HCT116 (cell line): ENCODE data around the gene GP2. TPM values are rescaled to one million over a fixed set of nuclear protein-coding genes. Genes with fewer than 3 reads are reported as not detected.

Experiments
- ATAC-seq: fragments of 200-7000 bp; cut with Tn5 transposase; 2 replicates; pipeline ENCODE4 v1.9.1; 2020; ENCODE audit warnings: mild to moderate bottlenecking, moderate library complexity
- BruUV-seq: library from RNA; stranded (reverse); fragments of 400-500 nt; replicated peaks from 2 replicates; lab custom pipeline; 2021; lab: Mats Ljungman, UMichigan
- CTCF ChIA-PET: fragments of 300-600 bp; sonication (Branson Sonifier 250); formaldehyde crosslinking; loops from one replicate; lab custom pipeline; 2021; ENCODE audit warnings: antibody characterized with exemption; lab: Charles Lee
- POLR2A ChIA-PET: fragments of 300-600, 350-600 bp; sonication (Branson Sonifier 250); formaldehyde crosslinking; loops from one replicate; lab custom pipeline; 2021; ENCODE audit warnings: antibody characterized with exemption; lab: Charles Lee
- RAD21 ChIA-PET, 2 experiments: fragments of 300-600 bp; sonication (Branson Sonifier 250); formaldehyde crosslinking; loops; one replicate each; lab custom pipeline; 2023; ENCODE audit warnings: low total read pairs in 2 of 2; ENCODE audit not compliant: uncharacterized antibody in 2 of 2, unreplicated experiment in 2 of 2, low non-redundant PET in 1 of 2; lab: Charles Lee
- DNase-seq: peaks from one replicate; pipeline ENCODE4 v3.0.0-alpha.2; 2010; ENCODE audit warnings: low read depth, low spot score
- H2AFZ ChIP-seq: fragments of 200-600 bp; shearing (Covaris generic), sonication (generic); 2 replicates; pipeline ENCODE4 v1.6.1; 2017; ENCODE audit warnings: low read depth, mixed run types, mixed read lengths, antibody characterized with exemption, low read length; ENCODE audit not compliant: poor library complexity, severe bottlenecking
- H3K27ac ChIP-seq: 2 replicates; pipeline ENCODE4 v1.5.1; 2012; ENCODE audit warnings: low read depth, low read length
- H3K27me3 ChIP-seq: fragments of 200-600 bp; sonication (generic); 2 replicates; pipeline ENCODE4 v1.6.1; 2016; ENCODE audit warnings: mixed run types, low read length, mixed read lengths; ENCODE audit not compliant: insufficient read depth
- H3K36me3 ChIP-seq, 2 experiments: fragments of 200-500 bp in 1 of 2; fragments of 200-600 bp in 1 of 2; sonication (Bioruptor generic) in 1 of 2; sonication (generic) in 1 of 2; 2 replicates each; pipeline versions ENCODE4 v1.5.1 to v1.6.1; 2014 to 2016; ENCODE audit warnings: low read length in 2 of 2, inconsistent platforms in 1 of 2, mixed read lengths in 1 of 2, mixed run types in 1 of 2; ENCODE audit not compliant: insufficient read depth in 2 of 2, control insufficient read depth in 1 of 2
- H3K4me1 ChIP-seq, 2 experiments: fragments of 200-600 bp in 1 of 2; sonication (generic) in 1 of 2; 2 replicates each; pipeline versions ENCODE4 v1.5.1 to v1.6.1; 2012 to 2017; ENCODE audit warnings: low read length in 2 of 2, inconsistent platforms in 1 of 2, mild to moderate bottlenecking in 1 of 2, mixed read lengths in 1 of 2, mixed run types in 1 of 2, moderate library complexity in 1 of 2; ENCODE audit not compliant: insufficient read depth in 2 of 2, control insufficient read depth in 1 of 2
- H3K4me2 ChIP-seq: fragments of 200-600 bp; sonication (generic); 2 replicates; pipeline ENCODE4 v1.6.1; 2017; ENCODE audit warnings: mixed run types, low read length, mixed read lengths
- H3K4me3 ChIP-seq, 2 experiments: fragments of 200-600 bp in 1 of 2; sonication (generic) in 1 of 2; replicated peaks in 1 of 2; 2 replicates each; pipeline ENCODE4 v1.5.1; 2011 to 2016; ENCODE audit warnings: low read length in 2 of 2, control low read depth in 1 of 2, low read depth in 1 of 2, mild to moderate bottlenecking in 1 of 2, mixed read lengths in 1 of 2, mixed run types in 1 of 2
- H3K79me2 ChIP-seq: fragments of 200-600 bp; sonication (generic); 2 replicates; pipeline ENCODE4 v1.6.1; 2017; ENCODE audit warnings: mild to moderate bottlenecking, mixed run types, low read length, moderate library complexity, mixed read lengths; ENCODE audit not compliant: insufficient read depth
- H3K9ac ChIP-seq: fragments of 200-600 bp; sonication (generic); 2 replicates; pipeline ENCODE4 v1.6.1; 2016; ENCODE audit warnings: low read length, mixed read lengths
- H3K9me2 ChIP-seq: fragments of 200-600 bp; sonication (generic), shearing (Covaris generic); 2 replicates; pipeline ENCODE4 v1.6.1; 2017; ENCODE audit warnings: mixed run types, mild to moderate bottlenecking, moderate library complexity; ENCODE audit not compliant: insufficient read depth
- H3K9me3 ChIP-seq, 2 experiments: fragments of 200-500 bp in 1 of 2; fragments of 200-600 bp in 1 of 2; sonication (Bioruptor generic) in 1 of 2; sonication (generic) in 1 of 2; 2 replicates each; pipeline ENCODE4 v1.6.1; 2014 to 2017; ENCODE audit warnings: low read length in 2 of 2, mixed read lengths in 2 of 2, inconsistent platforms in 1 of 2, low read depth in 1 of 2, mild to moderate bottlenecking in 1 of 2, mixed run types in 1 of 2, moderate library complexity in 1 of 2; ENCODE audit not compliant: control insufficient read depth in 1 of 2, insufficient read depth in 1 of 2
- H4K20me1 ChIP-seq: fragments of 200-600 bp; sonication (generic), shearing (Covaris generic); 2 replicates; pipeline ENCODE4 v1.6.1; 2017; ENCODE audit warnings: mixed run types, mild to moderate bottlenecking, moderate library complexity; ENCODE audit not compliant: insufficient read depth
- ATF3 ChIP-seq: IDR thresholded peaks from 2 replicates; pipeline ENCODE4 v1.6.1; 2012
- CBX3 ChIP-seq: IDR thresholded peaks from 2 replicates; pipeline ENCODE4 v1.6.1; 2012; ENCODE audit warnings: low read depth
- CEBPB ChIP-seq: IDR thresholded peaks from 2 replicates; pipeline ENCODE4 v1.6.1; 2012; ENCODE audit warnings: low read depth
- ELF1 ChIP-seq: IDR thresholded peaks from 2 replicates; pipeline ENCODE4 v1.6.1; 2012; ENCODE audit warnings: low read depth, borderline replicate concordance
- JUND ChIP-seq: IDR thresholded peaks from 2 replicates; pipeline ENCODE4 v1.6.1; 2012
- MAX ChIP-seq: IDR thresholded peaks from 2 replicates; pipeline ENCODE4 v1.6.1; 2012
- POLR2A ChIP-seq: IDR thresholded peaks from 2 replicates; pipeline ENCODE4 v1.7.0; 2011; ENCODE audit warnings: borderline replicate concordance; ENCODE audit not compliant: insufficient read depth, insufficient read length; ENCODE audit errors: extremely low read depth
- POLR2AphosphoS5 ChIP-seq: IDR thresholded peaks from 2 replicates; pipeline ENCODE4 v1.6.1; 2011; ENCODE audit warnings: mild to moderate bottlenecking, low read depth, low read length, moderate library complexity
- RAD21 ChIP-seq: IDR thresholded peaks from 2 replicates; pipeline ENCODE4 v1.6.1; 2012; ENCODE audit warnings: low read depth, mild to moderate bottlenecking
- SIN3A ChIP-seq: IDR thresholded peaks from 2 replicates; pipeline ENCODE4 v1.6.1; 2012; ENCODE audit warnings: low read depth
- SP1 ChIP-seq: IDR thresholded peaks from 2 replicates; pipeline ENCODE4 v1.6.1; 2012; ENCODE audit warnings: low read depth
- SRF ChIP-seq: IDR thresholded peaks from 2 replicates; pipeline ENCODE4 v1.6.1; 2012; ENCODE audit warnings: low read depth
- TCF7L2 ChIP-seq: IDR thresholded peaks from 2 replicates; pipeline ENCODE4 v1.7.0; 2011; ENCODE audit warnings: borderline replicate concordance, inconsistent platforms; ENCODE audit not compliant: insufficient read depth, insufficient read length; ENCODE audit errors: extremely low read depth
- YY1 ChIP-seq: IDR thresholded peaks from 2 replicates; pipeline ENCODE4 v1.6.1; 2011; ENCODE audit warnings: low read length, low read depth, moderate library complexity, mild to moderate bottlenecking; ENCODE audit not compliant: insufficient replicate concordance; ENCODE audit errors: extremely low read depth
- ZBTB33 ChIP-seq: IDR thresholded peaks from 2 replicates; pipeline ENCODE4 v1.6.1; 2011; ENCODE audit warnings: mild to moderate bottlenecking, low read length, moderate library complexity; ENCODE audit not compliant: insufficient replicate concordance; ENCODE audit errors: extremely low read depth
- ZNF274 ChIP-seq: fragments of 200-500 bp; sonication (Bioruptor generic); IDR thresholded peaks from 2 replicates; pipeline ENCODE4 v1.6.1; 2014; ENCODE audit warnings: mild to moderate bottlenecking, low read depth, low read length, inconsistent platforms
- intact Hi-C: fragments of 100-400 bp; cut with micrococcal nuclease; formaldehyde crosslinking; loops from 2 replicates; pipeline ENCODE4 v1.10.0; 2022
- total RNA-seq: library from RNA; stranded (reverse); gene quantifications from one replicate; pipeline ENCODE4 v1.2.1, GENCODE V29; 2021; ENCODE audit not compliant: unreplicated experiment
- TF ChIP-seq, protein P1 (sequence below), 3 experiments: fragments of 200-600 bp in 1 of 3; sonication (generic) in 1 of 3; IDR thresholded peaks in 2 of 3; conservative IDR thresholded peaks in 1 of 3; 2 replicates each; pipeline ENCODE4 v1.5.1; 2012 to 2017; ENCODE audit warnings: low read depth in 2 of 3, low read length in 2 of 3, antibody characterized with exemption in 1 of 3, borderline replicate concordance in 1 of 3, control low read depth in 1 of 3, mild to moderate bottlenecking in 1 of 3, mixed read lengths in 1 of 3, mixed run types in 1 of 3, moderate library complexity in 1 of 3; ENCODE audit not compliant: insufficient read depth in 1 of 3

Gene GP2
- total RNA-seq, 1 experiment from 2014 or later = 8.7 TPM

DNA sequence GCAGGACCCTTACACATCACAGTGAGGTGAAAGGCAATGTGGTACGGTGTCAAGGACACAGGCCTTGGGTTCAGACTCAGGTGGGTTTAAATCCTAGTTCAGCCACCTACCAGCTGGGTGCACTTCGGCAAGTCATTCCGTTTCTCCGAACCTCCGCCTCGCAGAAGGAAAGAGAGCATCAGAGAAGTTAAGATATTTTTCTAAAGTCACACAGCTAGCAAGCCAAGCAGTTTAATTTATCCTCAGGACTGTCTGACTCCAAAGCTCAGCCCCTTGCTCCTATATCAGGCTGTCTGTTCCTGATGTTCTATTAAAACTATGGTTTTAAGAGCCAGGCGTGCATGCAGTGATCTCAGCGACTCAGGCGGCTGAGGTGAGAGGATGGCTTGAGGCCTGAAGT, 65.1 kb downstream of the GP2 start:
- Histone ChIP-seq H3K36me3 (no peaks in the 10 kb centered on the region), H3K4me3 (no peak overlapping the region), H3K79me2 (no peaks in the 10 kb centered on the region), H3K27ac (no peak overlapping the region), H3K9ac (no peak overlapping the region), H2AFZ (no peak overlapping the region), H3K4me2 (no peak overlapping the region), H3K27me3 (peaks cover 8% of the 10 kb centered on the region), H4K20me1 (no peaks in the 10 kb centered on the region; the same call in 1 of the 2 replicates), H3K9me3 (no peaks in the 10 kb centered on the region), H3K4me1 (no peaks in the 10 kb centered on the region), H3K9me2 (no peaks in the 10 kb centered on the region)
- no TSS peak for BruUV-seq
- POLR2A ChIA-PET = no interaction called here
- intact Hi-C loops = no loop called here
- DNase-seq (no peak), ATAC-seq (no peak)
- TF ChIP-seq, protein P1, sequence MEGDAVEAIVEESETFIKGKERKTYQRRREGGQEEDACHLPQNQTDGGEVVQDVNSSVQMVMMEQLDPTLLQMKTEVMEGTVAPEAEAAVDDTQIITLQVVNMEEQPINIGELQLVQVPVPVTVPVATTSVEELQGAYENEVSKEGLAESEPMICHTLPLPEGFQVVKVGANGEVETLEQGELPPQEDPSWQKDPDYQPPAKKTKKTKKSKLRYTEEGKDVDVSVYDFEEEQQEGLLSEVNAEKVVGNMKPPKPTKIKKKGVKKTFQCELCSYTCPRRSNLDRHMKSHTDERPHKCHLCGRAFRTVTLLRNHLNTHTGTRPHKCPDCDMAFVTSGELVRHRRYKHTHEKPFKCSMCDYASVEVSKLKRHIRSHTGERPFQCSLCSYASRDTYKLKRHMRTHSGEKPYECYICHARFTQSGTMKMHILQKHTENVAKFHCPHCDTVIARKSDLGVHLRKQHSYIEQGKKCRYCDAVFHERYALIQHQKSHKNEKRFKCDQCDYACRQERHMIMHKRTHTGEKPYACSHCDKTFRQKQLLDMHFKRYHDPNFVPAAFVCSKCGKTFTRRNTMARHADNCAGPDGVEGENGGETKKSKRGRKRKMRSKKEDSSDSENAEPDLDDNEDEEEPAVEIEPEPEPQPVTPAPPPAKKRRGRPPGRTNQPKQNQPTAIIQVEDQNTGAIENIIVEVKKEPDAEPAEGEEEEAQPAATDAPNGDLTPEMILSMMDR (IDR thresholded peaks at IDR 0.05 in 2 of 3, conservative IDR thresholded peaks at IDR 0.05 in 1 of 3; ENCODE audit: borderline replicate concordance in 1 of 3, insufficient read depth in 1 of 3, low read depth in 2 of 3, low read length in 2 of 3) = no peak
- TF ChIP-seq SRF = no peak
- TF ChIP-seq SIN3A = no peak
- TF ChIP-seq JUND = no peak
- no peak for TF ChIP-seq RAD21
- TF ChIP-seq MAX = no peak
- TF ChIP-seq POLR2AphosphoS5 = no peak
- TF ChIP-seq YY1 = no peak
- no peak for TF ChIP-seq ZNF274
- no peak for TF ChIP-seq TCF7L2
- no peak for TF ChIP-seq ELF1
- TF ChIP-seq ZBTB33 = no peak
- no peak for TF ChIP-seq POLR2A
- TF ChIP-seq CBX3 = no peak
- TF ChIP-seq ATF3 = no peak
- TF ChIP-seq CEBPB = no peak
- no peak for TF ChIP-seq SP1
- RAD21 ChIA-PET = no interaction called here
- CTCF ChIA-PET = no interaction called here
